Measurements from ENCODE around the gene GPRIN3. TPM values are rescaled to one million over a fixed set of nuclear protein-coding genes. Genes with fewer than 3 reads are reported as not detected.

The GPRIN3 gene
- total RNA-seq, 1 experiment from 2014 or later, result not detected

DNA sequence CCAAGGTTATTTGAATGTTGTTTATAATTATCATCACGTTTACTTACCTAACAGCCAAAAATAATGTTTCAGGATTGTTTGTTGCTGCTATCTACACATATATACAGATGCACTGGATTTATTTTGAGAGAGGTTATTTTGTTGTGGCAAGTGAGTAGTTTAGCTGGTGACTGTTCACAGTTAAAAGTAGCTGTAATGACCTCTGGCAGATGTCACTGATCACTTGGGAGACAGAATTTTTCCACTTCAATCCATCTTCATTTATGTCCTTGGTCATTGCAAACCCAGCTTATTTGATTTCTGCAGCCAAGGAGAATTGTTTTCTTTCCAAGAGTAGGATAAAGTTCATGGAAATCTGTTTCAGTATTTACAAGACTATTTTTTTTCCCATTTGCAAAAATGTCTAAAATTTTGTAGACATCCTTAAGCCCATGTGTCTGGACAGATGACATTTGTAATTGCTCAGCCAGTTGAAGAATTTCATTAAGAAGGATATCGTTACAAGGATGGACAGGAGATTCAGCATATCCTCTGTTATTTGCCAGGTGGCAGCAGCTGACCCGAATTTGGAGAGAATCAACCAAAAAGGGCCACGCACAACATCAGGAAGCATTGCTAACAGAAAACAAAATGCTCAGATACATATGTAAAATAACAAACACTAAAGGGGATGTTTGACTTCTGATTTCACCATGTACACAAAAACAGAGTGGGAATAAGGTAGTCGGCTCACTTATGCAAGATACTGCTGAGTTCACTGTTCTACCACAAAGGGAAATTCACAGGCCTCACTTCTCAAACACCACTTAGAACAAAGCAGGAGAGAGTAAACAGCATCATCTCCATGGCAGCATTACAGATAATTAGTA lies 64.5 kb downstream of the GPRIN3 start:
- Histone ChIP-seq H3K27ac (ENCODE audit: low read depth, low read length, poor library complexity, severe bottlenecking) (no peak overlapping the region), H3K36me3 (ENCODE audit: insufficient read depth, low read length, poor library complexity, severe bottlenecking) (no peaks in the 10 kb centered on the region), H3K27me3 (replicated peaks; ENCODE audit: insufficient read depth, low read depth, low read length, poor library complexity) (no peaks in the 10 kb centered on the region), H3K4me3 (ENCODE audit: low read depth, low read length, poor library complexity, severe bottlenecking) (no peak overlapping the region), H3K9me3 (ENCODE audit: low read depth, low read length, poor library complexity, severe bottlenecking) (no peaks in the 10 kb centered on the region), H3K4me1 (ENCODE audit: insufficient read depth, low read length, poor library complexity, severe bottlenecking) (no peaks in the 10 kb centered on the region)
- intact Hi-C loops (cut with micrococcal nuclease; ENCODE audit: unreplicated experiment), result no loop called here
- TF ChIP-seq CTCF (conservative IDR thresholded peaks at IDR 0.05; ENCODE audit: low read depth, low read length) (no peak), EZH2 (IDR thresholded peaks at IDR 0.05; ENCODE audit: borderline replicate concordance, low read depth, low read length, poor library complexity, severe bottlenecking) (no peak)
- POLR2A ChIA-PET (ENCODE audit: low non-redundant PET), result no interaction called here
- no TSS peak for BruUV-seq (replicated peaks)
- DNase-seq (ENCODE audit: low spot score), result no peak
- CTCF ChIA-PET, result no interaction called here

DNA sequence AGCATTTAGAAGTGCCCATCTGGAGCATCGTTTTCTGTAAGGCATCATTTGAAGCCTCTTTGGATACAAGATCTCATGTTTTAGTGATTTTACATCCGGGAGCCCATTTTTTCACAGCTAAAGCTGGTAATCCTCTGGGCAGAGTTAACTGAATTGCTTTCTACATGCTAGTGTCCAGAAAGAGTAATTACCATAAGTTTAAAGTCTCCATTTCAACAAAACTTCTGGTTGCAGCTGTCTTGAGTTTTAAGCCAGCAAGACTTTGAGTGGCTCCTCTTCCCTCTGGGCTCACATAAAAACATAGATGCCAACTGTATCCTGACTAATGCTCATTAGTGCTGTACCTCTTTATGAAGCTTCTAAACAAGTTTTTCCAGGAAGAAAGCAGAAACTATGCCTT lies 65.4 kb downstream of the GPRIN3 start:
- H3K4me3 ChIP-seq (ENCODE audit: low read depth, low read length, poor library complexity, severe bottlenecking), result no peak overlapping the region
- CTCF ChIA-PET, result no interaction called here
- POLR2A ChIA-PET (ENCODE audit: low non-redundant PET), result no interaction called here
- no peak for DNase-seq (ENCODE audit: low spot score)
- H3K36me3 ChIP-seq (ENCODE audit: insufficient read depth, low read length, poor library complexity, severe bottlenecking), result no peaks in the 10 kb centered on the region
- H3K4me1 ChIP-seq (ENCODE audit: insufficient read depth, low read length, poor library complexity, severe bottlenecking), result no peaks in the 10 kb centered on the region
- no peaks in the 10 kb centered on the region for H3K27me3 ChIP-seq (replicated peaks; ENCODE audit: insufficient read depth, low read depth, low read length, poor library complexity)
- TF ChIP-seq EZH2 (IDR thresholded peaks at IDR 0.05; ENCODE audit: borderline replicate concordance, low read depth, low read length, poor library complexity, severe bottlenecking) (no peak), CTCF (conservative IDR thresholded peaks at IDR 0.05; ENCODE audit: low read depth, low read length) (no peak)
- no peaks in the 10 kb centered on the region for H3K9me3 ChIP-seq (ENCODE audit: low read depth, low read length, poor library complexity, severe bottlenecking)
- BruUV-seq (replicated peaks), result no TSS peak
- intact Hi-C loops (cut with micrococcal nuclease; ENCODE audit: unreplicated experiment), result no loop called here
- no peak overlapping the region for H3K27ac ChIP-seq (ENCODE audit: low read depth, low read length, poor library complexity, severe bottlenecking)

- BruUV-seq (replicated peaks), result no TSS peak
- intact Hi-C loops (cut with micrococcal nuclease; ENCODE audit: unreplicated experiment), result no loop called here
- TF ChIP-seq EZH2 (IDR thresholded peaks at IDR 0.05; ENCODE audit: borderline replicate concordance, low read depth, low read length, poor library complexity, severe bottlenecking) (no peak), CTCF (conservative IDR thresholded peaks at IDR 0.05; ENCODE audit: low read depth, low read length) (no peak)
- H3K4me3 ChIP-seq (ENCODE audit: low read depth, low read length, poor library complexity, severe bottlenecking), result no peak overlapping the region
- no peaks in the 10 kb centered on the region for H3K27me3 ChIP-seq (replicated peaks; ENCODE audit: insufficient read depth, low read depth, low read length, poor library complexity)
- H3K4me1 ChIP-seq (ENCODE audit: insufficient read depth, low read length, poor library complexity, severe bottlenecking), result no peaks in the 10 kb centered on the region
- no peak overlapping the region for H3K27ac ChIP-seq (ENCODE audit: low read depth, low read length, poor library complexity, severe bottlenecking)
- CTCF ChIA-PET, result no interaction called here
- no peak for DNase-seq (ENCODE audit: low spot score)
- H3K36me3 ChIP-seq (ENCODE audit: insufficient read depth, low read length, poor library complexity, severe bottlenecking), result no peaks in the 10 kb centered on the region
- no peaks in the 10 kb centered on the region for H3K9me3 ChIP-seq (ENCODE audit: low read depth, low read length, poor library complexity, severe bottlenecking)
- POLR2A ChIA-PET (ENCODE audit: low non-redundant PET), result no interaction called here
Observed at GRCh38 chr4:89230271-89230670, 77.3 kb downstream of the GPRIN3 start.

All from A673 (cell line).